ENCODE measurements around the gene SAMM50. TPM values are rescaled to one million over a fixed set of nuclear protein-coding genes. Genes with fewer than 3 reads are reported as not detected.

SAMM50 gene
- total and polyA plus RNA-seq, 10 of the 15 experiments (the other 5 are each of a cell fraction or from before 2014, with no cell fraction given), result 38.2 to 126 (median 62.4) TPM

DNA sequence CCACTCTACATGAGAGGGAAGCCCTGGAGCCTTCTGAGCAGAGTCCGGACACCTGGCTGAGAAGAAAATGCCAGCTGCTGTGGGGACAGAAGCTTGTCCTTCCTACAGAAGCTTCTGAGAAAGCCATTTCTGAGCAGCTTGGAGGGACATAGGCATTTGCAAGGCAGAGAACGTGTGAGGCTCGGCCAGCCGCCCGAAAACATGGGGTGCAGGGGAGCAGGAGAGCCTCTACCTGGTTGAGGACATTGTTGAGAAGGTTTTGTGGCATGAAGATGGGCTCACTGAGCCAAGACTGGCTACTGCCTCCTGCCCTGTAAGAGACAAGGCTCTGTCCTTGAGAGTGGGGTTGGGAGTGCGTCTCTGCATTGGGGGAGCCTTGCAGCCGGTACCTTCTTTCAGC, 25.3 kb downstream of the SAMM50 start:
- Histone ChIP-seq H3K4me1 (ENCODE audit: control insufficient read depth, insufficient read depth, low read length) (no peaks in the 10 kb centered on the region), H2AFZ (ENCODE audit: control insufficient read depth, low read depth, low read length) (no peak overlapping the region), H3K4me3 (no peak overlapping the region), H3K9ac (ENCODE audit: control insufficient read depth, insufficient read depth, low read length) (no peak overlapping the region), H3K4me2 (ENCODE audit: control insufficient read depth, insufficient read depth) (no peak overlapping the region), H3K9me3 (replicated peaks; ENCODE audit: control insufficient read depth, insufficient read depth, low read length) (no peaks in the 10 kb centered on the region), H3K79me2 (ENCODE audit: control insufficient read depth, insufficient read depth, low read length) (no peaks in the 10 kb centered on the region), H3K27me3 (replicated peaks in 1 of 2; ENCODE audit: control insufficient read depth in 2 of 2, insufficient read depth in 2 of 2, low read length in 1 of 2) (no peaks in the 10 kb centered on the region), H3K36me3 (ENCODE audit: control insufficient read depth in 2 of 2, insufficient read depth in 2 of 2, low read length in 1 of 2) (peaks cover 32 to 35% of the 10 kb centered on the region in 2 experiments), H4K20me1 (ENCODE audit: control insufficient read depth, insufficient read depth) (no peaks in the 10 kb centered on the region), H3K27ac (ENCODE audit: control insufficient read depth, insufficient read depth) (no peak overlapping the region)
- DNase-seq (ENCODE audit: low read depth, low spot score) (no peak), FAIRE-seq (no peak), ATAC-seq (no peak)
- in situ Hi-C loops (cut with MboI) (no loop called here), intact Hi-C loops (cut with micrococcal nuclease; ENCODE audit: unreplicated experiment) (no loop called here)
- BruUV-seq (replicated peaks), result no TSS peak
- ChIA-PET POLR2A (no interaction called here), CTCF (interaction anchor here (0.6 kb wide), 1 partner anchor 25 kb away, joined by 3 read pairs; the partner anchor contains the start of gene SAMM50), SMC1A (ENCODE audit: uncharacterized antibody, unreplicated experiment) (interaction anchor here (0.6 kb wide), 1 partner anchor 646 kb away, joined by 3 read pairs; no protein-coding TSS in a partner anchor), RAD21 (ENCODE audit: unreplicated experiment) (no interaction called here)
- TF ChIP-seq SREBF2 (IDR thresholded peaks at IDR 0.05; ENCODE audit: low read length) (no peak), SMARCA5 (IDR thresholded peaks at IDR 0.05) (no peak), POLR2AphosphoS2 (IDR thresholded peaks at IDR 0.05; ENCODE audit: low read depth, low read length) (no peak), MYC (IDR thresholded peaks at IDR 0.05; ENCODE audit: insufficient read depth, insufficient read length, insufficient replicate concordance, low read length, severe bottlenecking) (no peak), NRF1 (conservative IDR thresholded peaks at IDR 0.05; ENCODE audit: low read depth, low read length) (no peak), SREBF1 (IDR thresholded peaks at IDR 0.05; ENCODE audit: low read length) (no peak), CHD2 (IDR thresholded peaks at IDR 0.05; ENCODE audit: borderline replicate concordance, low read depth, low read length) (no peak), PAX8 (IDR thresholded peaks at IDR 0.05) (no peak)
- TF ChIP-seq, protein P1, sequence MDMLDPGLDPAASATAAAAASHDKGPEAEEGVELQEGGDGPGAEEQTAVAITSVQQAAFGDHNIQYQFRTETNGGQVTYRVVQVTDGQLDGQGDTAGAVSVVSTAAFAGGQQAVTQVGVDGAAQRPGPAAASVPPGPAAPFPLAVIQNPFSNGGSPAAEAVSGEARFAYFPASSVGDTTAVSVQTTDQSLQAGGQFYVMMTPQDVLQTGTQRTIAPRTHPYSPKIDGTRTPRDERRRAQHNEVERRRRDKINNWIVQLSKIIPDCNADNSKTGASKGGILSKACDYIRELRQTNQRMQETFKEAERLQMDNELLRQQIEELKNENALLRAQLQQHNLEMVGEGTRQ (IDR thresholded peaks at IDR 0.05; ENCODE audit: borderline replicate concordance, low read depth, low read length), result no peak
- WGBS (ENCODE audit: insufficient coverage, insufficient replicate concordance, low lambda C conversion rate, missing lambda C conversion rate), result 100% methylated on average over 7 of the region's 7 CpGs

All from GM12878 (cell line).